Ovary (tissue), 9 donors: ENCODE results near the gene ZBTB39. TPM values are rescaled to one million over a fixed set of nuclear protein-coding genes. Genes with fewer than 3 reads are reported as not detected.
A peak's percentile ranks its signal among the peaks of the same experiment; 100 is the strongest.

Experiments used
- DNase-seq, 5 donors: peaks; one replicate each; pipeline ENCODE4 v3.0.0-alpha.2; 2019 to 2020
- H3K27ac ChIP-seq, 2 donors: fragments of 200-600 bp; one replicate each; pipeline versions ENCODE4 v1.5.1 to v1.8.0; 2019 to 2022
- H3K27me3 ChIP-seq: fragments of 200-600 bp; one replicate; pipeline ENCODE4 v1.8.0; 2022
- H3K36me3 ChIP-seq: fragments of 200-600 bp; sonication (generic); one replicate; pipeline ENCODE4 v1.5.1; 2019
- H3K4me1 ChIP-seq: one replicate; pipeline ENCODE4 v1.8.1; 2013; ENCODE audit warnings: mild to moderate bottlenecking, moderate library complexity; ENCODE audit not compliant: insufficient read depth
- H3K4me3 ChIP-seq: fragments of 200-600 bp; sonication (generic); one replicate; pipeline ENCODE4 v1.5.1; 2017
- H3K9me3 ChIP-seq, 2 donors: fragments of 200-600 bp in 1 of 2; sonication (generic) in 1 of 2; one replicate each; pipeline versions ENCODE4 v1.5.1 to v1.8.1; 2013 to 2019; ENCODE audit warnings: mild to moderate bottlenecking in 1 of 2, moderate library complexity in 1 of 2
- CTCF ChIP-seq, 3 donors: fragments of 450-650 bp in 2 of 3; fragments of 200-600 bp in 1 of 3; IDR thresholded peaks; one replicate each; pipeline versions ENCODE4 v1.5.1 to v1.8.0; 2016 to 2022; ENCODE audit warnings: antibody characterized with exemption in 3 of 3, mild to moderate bottlenecking in 1 of 3
- EP300 ChIP-seq: sonication (generic); formaldehyde crosslinking; IDR thresholded peaks from one replicate; pipeline ENCODE4 v1.6.1; 2017; ENCODE audit warnings: antibody characterized with exemption
- POLR2A ChIP-seq: fragments of 450-650 bp; IDR thresholded peaks from one replicate; pipeline ENCODE4 v1.6.1; 2017; ENCODE audit warnings: antibody characterized with exemption, mild to moderate bottlenecking, moderate library complexity
- WGBS, 3 donors: extraction: QIAGEN DNeasy Blood & Tissue Kit in 1 of 3; methylation state at CpG; one replicate each; pipeline versions ENCODE4 v1.1.5 to v1.1.7; 2013 to 2017; 5-methylcytosine and 5-hydroxymethylcytosine counted together
- intact Hi-C, 4 donors: fragments of 100-400 bp; cut with DNase I; formaldehyde crosslinking; loops; one replicate each; pipeline versions ENCODE4 v1.11.0 to v1.15.1; 2022 to 2023
- polyA plus RNA-seq, 2 donors: library from polyadenylated mRNA; stranded (reverse); fragments of 200-250 nt in 1 of 2; fragments of 350-450 nt in 1 of 2; fragmentation: Illumina TruSeq in 1 of 2; extraction: RNeasy Lipid Tissue Mini Kit (QIAGEN cat#74804) in 1 of 2; gene quantifications; one replicate each; pipeline ENCODE4 v1.2.3, GENCODE V29; 2013 to 2014
- total RNA-seq, 7 donors: library from RNA; depleted of rRNA in 2 of 7; stranded (reverse); fragments of >200 nt in 2 of 7; fragmentation: NEBNext Ultra II Directional in 3 of 7; extraction: Animal tissue kit (Norgen Biotek cat#: 25700) in 3 of 7; gene quantifications; one replicate each; pipeline versions ENCODE4 v1.1.0 to v1.2.4, GENCODE V29; 2016 to 2023
- donor health status: DM: no; HTN: no; CAD: no; lungs with moderate emphysema.
- donor health status: DM: no; HTN: no; CAD: no.
- donor health status: Bipolar disorder and iron deficiency.
- donor health status: DM: yes; HTN: yes; CAD: no.
- donor health status: DM: no; HTN: no; CAD: no.
- donor health status: DM: yes; HTN: yes; CAD: no.

Gene ZBTB39
- total and polyA plus RNA-seq, 9 donors, result 2.9 to 10.4 (median 7.4) TPM

DNA sequence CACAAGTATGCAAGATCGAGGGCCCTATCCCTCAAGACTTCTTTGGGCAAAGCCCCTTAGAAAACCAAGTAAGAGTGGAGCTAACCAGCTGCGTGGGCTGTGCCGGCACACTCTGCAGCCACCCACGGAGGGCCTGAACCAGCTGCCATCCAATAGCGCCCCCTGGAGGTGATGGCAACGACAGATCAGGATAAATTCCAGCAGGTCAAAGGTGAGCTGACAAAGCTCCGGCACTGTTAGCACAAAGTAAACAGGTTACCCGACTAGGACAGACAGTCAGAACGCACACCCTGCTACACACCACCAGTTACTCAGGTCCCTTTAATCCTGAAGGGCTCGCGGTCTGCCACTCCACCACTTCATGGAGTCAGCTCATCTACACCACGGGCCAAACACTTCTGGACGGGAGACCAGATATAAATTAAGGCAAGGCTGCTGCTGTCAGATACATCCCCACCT is 4.9 kb downstream of the ZBTB39 start:
- Histone ChIP-seq H3K36me3 (no peaks in the 10 kb centered on the region), H3K9me3 (no peaks in the 10 kb centered on the region), H3K4me3 (no peak overlapping the region), H3K27me3 (no peaks in the 10 kb centered on the region), H3K4me1 (peaks cover 3% of the 10 kb centered on the region), H3K27ac (no peak overlapping the region)
- intact Hi-C loops, result no loop called here
- WGBS, 3 donors, result 27 to 36% (median 30%) methylated on average over 13 of the region's 13 CpGs
- no peak for TF ChIP-seq POLR2A
- TF ChIP-seq CTCF (IDR thresholded peaks at IDR 0.05), result peak; percentile 12 to 49 (median 24)
- TF ChIP-seq EP300, result no peak
- peak; percentile 37 to 74 (median 54) for DNase-seq

- intact Hi-C loops, result no loop called here
- 41 to 64% (median 55%) methylated on average over 1 of the region's 1 CpG for WGBS, 3 donors
- TF ChIP-seq POLR2A (no peak), EP300 (no peak), CTCF (IDR thresholded peaks at IDR 0.05) (no peak)
- Histone ChIP-seq H3K27me3 (no peaks in the 10 kb centered on the region), H3K4me1 (peaks cover 3% of the 10 kb centered on the region), H3K36me3 (no peaks in the 10 kb centered on the region), H3K9me3 (no peaks in the 10 kb centered on the region), H3K27ac (no peak overlapping the region), H3K4me3 (no peak overlapping the region)
- no peak for DNase-seq
Observed at GRCh38 chr12:57000393-57000792, 6.0 kb downstream of the ZBTB39 start.

DNA sequence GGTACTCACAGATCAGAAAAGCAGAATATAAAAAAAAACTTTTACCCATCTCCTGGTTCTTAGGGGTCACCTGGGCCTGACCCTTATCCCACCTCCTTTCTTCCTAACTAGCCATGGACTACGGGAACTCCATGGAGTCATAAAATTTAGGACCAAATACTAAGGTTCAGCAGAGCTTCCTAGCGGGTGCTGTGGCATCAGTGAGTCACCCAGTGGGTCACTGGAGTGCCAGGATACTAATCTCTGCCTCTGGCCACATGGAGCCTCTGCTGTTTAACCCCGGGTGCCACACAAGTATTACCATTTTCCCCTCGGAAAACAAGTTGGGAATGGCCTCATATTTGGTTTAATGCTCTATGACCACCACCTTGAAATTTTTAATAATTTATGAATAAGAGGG is 6.9 kb downstream of the ZBTB39 start:
- peaks cover 3% of the 10 kb centered on the region for H3K4me1 ChIP-seq
- H3K36me3 ChIP-seq, result no peaks in the 10 kb centered on the region
- H3K27ac ChIP-seq, result no peak overlapping the region
- H3K4me3 ChIP-seq, result no peak overlapping the region
- 85 to 88% (median 86%) methylated on average over 4 of the region's 4 CpGs for WGBS, 3 donors
- intact Hi-C loops, result no loop called here
- no peaks in the 10 kb centered on the region for H3K27me3 ChIP-seq
- DNase-seq, result no peak
- no peak for TF ChIP-seq CTCF (IDR thresholded peaks at IDR 0.05)
- TF ChIP-seq POLR2A, result no peak
- no peak for TF ChIP-seq EP300
- H3K9me3 ChIP-seq, result no peaks in the 10 kb centered on the region

DNA sequence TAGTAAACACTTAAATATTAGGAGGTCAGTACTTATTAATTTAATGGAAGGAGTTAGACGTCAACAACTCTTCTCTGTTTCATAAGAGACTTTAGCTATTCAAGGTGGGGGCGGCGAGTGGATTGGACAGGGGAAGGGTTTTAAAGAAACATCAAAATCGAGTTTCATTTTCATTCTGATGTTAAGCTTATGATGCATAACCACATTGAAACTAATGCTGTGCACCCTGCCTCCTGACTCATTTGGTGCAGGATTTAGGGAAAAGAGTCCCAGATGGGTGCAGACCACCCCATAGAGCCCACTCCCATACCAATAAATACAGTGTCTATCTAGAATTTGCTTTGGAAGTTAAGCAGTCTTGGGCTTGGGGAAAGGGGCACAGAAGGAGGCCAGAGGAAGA is 7.4 kb downstream of the ZBTB39 start:
- no peak for TF ChIP-seq POLR2A
- TF ChIP-seq EP300, result no peak
- no peak for TF ChIP-seq CTCF (IDR thresholded peaks at IDR 0.05)
- Histone ChIP-seq H3K4me1 (peaks cover 3% of the 10 kb centered on the region), H3K27ac (no peak overlapping the region), H3K9me3 (no peaks in the 10 kb centered on the region), H3K36me3 (no peaks in the 10 kb centered on the region), H3K27me3 (no peaks in the 10 kb centered on the region), H3K4me3 (no peak overlapping the region)
- intact Hi-C loops, result no loop called here
- no peak for DNase-seq
- 65 to 72% (median 71%) methylated on average over 4 of the region's 4 CpGs for WGBS, 3 donors
